ENCODE measurements around the gene G6PC2. TPM values are rescaled to one million over a fixed set of nuclear protein-coding genes. Genes with fewer than 3 reads are reported as not detected.
"Not testable (repeated sequence)": the region's sequence is repeated elsewhere in the genome, so short reads cannot be mapped to it uniquely, and the experiment has no call there.

G6PC2 gene
- total RNA-seq, 1 donor from 2014 or later, result not detected

DNA sequence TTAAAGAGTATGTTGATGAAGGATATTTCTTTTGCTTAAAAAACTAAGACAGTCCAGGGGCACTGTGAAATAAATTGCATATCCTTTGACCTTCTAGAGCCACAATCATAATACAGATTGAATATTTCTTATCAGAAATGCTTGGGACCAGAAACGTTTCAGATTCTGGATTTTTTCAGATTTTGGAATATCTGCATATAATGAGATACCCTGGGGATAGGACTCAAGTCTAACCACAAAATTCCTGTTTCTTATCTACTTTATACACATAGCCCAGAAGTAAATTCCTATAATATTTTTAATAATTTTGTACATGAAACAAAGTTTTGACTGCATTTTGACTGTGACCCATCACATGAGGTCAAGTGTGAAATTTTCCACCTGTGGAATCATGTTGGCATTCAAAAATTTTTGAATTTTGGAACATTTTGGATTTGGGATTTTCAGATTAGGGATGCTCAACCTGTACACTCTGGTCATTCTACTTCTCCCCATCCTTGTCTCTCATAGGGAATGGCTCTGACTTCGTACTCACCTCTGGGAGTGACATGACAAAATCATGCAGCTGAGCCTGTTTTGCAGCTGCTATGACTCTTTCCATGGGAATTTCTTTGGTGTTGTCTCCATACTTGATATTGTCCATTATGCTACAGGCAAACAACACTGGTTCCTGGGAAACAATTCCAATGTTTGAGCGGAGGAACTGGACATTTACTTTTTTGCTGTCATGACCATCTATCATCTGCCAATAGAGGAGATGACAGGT, 25.7 kb downstream of the G6PC2 start:
- no peak for DNase-seq
- H3K36me3 Mint-ChIP-seq (ENCODE audit: unreplicated experiment), result no peaks in the 10 kb centered on the region
- no peak overlapping the region for H3K27ac Mint-ChIP-seq (ENCODE audit: unreplicated experiment)
- H3K27me3 Mint-ChIP-seq (ENCODE audit: unreplicated experiment), result peaks cover 1% of the 10 kb centered on the region
- no peaks in the 10 kb centered on the region for H3K9me3 Mint-ChIP-seq (ENCODE audit: unreplicated experiment)
- H3K4me1 Mint-ChIP-seq (ENCODE audit: low read depth, unreplicated experiment), result no peaks in the 10 kb centered on the region
- no peak overlapping the region for H3K4me3 Mint-ChIP-seq (ENCODE audit: unreplicated experiment)
- TF ChIP-seq CTCF (IDR thresholded peaks at IDR 0.05; ENCODE audit: partially characterized antibody, unreplicated experiment), result no peak

DNA sequence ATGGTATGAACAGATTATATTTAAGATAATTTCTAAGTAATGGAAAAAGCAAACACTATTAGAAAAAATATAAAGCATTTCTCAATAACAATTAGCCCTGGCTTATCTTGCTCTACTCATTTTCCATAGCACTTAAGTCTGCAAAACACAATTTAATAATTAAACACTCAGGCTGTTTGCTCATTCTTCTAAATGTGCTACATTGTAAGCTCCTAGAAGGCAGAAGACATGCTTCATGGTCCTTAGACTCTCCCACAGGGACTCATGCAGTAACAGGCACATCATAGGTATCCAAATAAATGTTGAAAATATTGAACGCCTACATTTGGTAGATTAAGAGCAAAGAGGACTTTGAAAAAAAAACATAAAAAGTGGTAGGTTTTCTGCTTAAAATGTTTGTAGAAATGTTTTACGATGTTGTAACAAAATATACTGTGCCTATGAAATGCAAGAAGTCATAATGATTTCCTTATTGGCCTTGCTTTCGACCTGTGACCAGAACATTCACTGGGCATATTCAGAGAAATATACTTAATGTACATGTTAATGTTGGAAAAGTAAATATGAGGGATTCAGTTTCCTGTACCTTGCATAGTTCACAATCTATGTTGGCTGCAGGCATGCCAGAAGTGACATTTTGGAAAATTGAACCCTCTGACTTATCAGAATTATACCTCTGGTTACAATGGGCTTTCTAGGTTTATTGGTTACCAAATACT, 27.2 kb downstream of the G6PC2 start:
- no peak for DNase-seq
- Mint-ChIP-seq H3K36me3 (ENCODE audit: unreplicated experiment) (no peaks in the 10 kb centered on the region), H3K9me3 (ENCODE audit: unreplicated experiment) (no peaks in the 10 kb centered on the region), H3K4me1 (ENCODE audit: low read depth, unreplicated experiment) (no peaks in the 10 kb centered on the region), H3K27me3 (ENCODE audit: unreplicated experiment) (peaks cover 1% of the 10 kb centered on the region), H3K4me3 (ENCODE audit: unreplicated experiment) (no peak overlapping the region), H3K27ac (ENCODE audit: unreplicated experiment) (no peak overlapping the region)
- TF ChIP-seq CTCF (IDR thresholded peaks at IDR 0.05; ENCODE audit: partially characterized antibody, unreplicated experiment), result no peak

GRCh38 chr2:168929031-168929430, 27.9 kb downstream of the G6PC2 start:
- Mint-ChIP-seq H3K27me3 (ENCODE audit: unreplicated experiment) (peaks cover 1% of the 10 kb centered on the region), H3K4me3 (ENCODE audit: unreplicated experiment) (no peak overlapping the region), H3K36me3 (ENCODE audit: unreplicated experiment) (no peaks in the 10 kb centered on the region), H3K4me1 (ENCODE audit: low read depth, unreplicated experiment) (no peaks in the 10 kb centered on the region), H3K9me3 (ENCODE audit: unreplicated experiment) (no peaks in the 10 kb centered on the region), H3K27ac (ENCODE audit: unreplicated experiment) (no peak overlapping the region)
- DNase-seq, result no peak
- TF ChIP-seq CTCF (IDR thresholded peaks at IDR 0.05; ENCODE audit: partially characterized antibody, unreplicated experiment), result no peak

DNA sequence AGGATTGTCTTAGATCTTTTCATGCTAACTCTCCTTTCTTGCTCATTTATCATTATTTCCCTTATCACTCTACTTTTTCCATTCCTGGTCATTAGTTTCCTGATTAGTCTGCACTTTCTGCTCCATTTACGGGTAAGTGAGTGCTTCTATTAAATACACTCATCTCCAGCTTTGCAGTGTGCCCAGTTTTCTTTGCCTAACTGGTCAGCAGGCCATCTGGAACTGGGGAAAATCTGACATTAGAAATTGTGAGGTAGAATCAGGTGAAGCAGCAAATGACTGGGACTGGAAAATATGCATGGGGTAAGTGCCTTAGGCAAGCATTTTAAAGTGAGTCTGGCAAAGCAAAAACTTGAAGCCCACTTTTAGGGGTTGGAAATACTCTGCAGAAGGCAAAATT, 29.2 kb downstream of the G6PC2 start:
- Mint-ChIP-seq H3K27me3 (ENCODE audit: unreplicated experiment) (peaks cover 1% of the 10 kb centered on the region), H3K27ac (ENCODE audit: unreplicated experiment) (no peak overlapping the region), H3K4me3 (ENCODE audit: unreplicated experiment) (no peak overlapping the region), H3K36me3 (ENCODE audit: unreplicated experiment) (no peaks in the 10 kb centered on the region), H3K9me3 (ENCODE audit: unreplicated experiment) (no peaks in the 10 kb centered on the region), H3K4me1 (ENCODE audit: low read depth, unreplicated experiment) (no peaks in the 10 kb centered on the region)
- DNase-seq, result no peak
- TF ChIP-seq CTCF (IDR thresholded peaks at IDR 0.05; ENCODE audit: partially characterized antibody, unreplicated experiment), result no peak

DNA sequence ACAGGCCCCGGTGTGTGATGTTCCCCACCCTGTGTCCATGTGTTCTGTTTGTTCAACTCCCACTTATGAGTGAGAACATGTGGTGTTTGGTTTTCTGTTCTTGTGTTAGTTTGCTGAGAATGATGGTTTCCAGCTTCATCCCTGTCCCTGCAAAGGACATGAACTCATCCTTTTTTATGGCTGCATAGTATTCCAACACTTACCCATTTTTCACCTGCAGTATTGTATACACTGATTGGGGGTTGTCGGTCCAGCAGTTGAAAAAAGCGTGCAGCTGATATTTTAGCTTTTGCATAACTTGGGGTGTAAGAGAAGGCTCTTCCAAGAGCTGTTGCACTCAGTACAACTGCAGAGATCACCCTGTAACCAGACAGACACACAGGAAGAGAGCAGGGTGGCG, 31.1 kb downstream of the G6PC2 start:
- DNase-seq; H3K4me3 Mint-ChIP-seq (ENCODE audit: unreplicated experiment): not testable (repeated sequence)

More for the DNA sequence above, 31.1 kb downstream of the G6PC2 start:
- H3K27ac Mint-ChIP-seq (ENCODE audit: unreplicated experiment); H3K9me3 Mint-ChIP-seq (ENCODE audit: unreplicated experiment); H3K36me3 Mint-ChIP-seq (ENCODE audit: unreplicated experiment); H3K4me1 Mint-ChIP-seq (ENCODE audit: low read depth, unreplicated experiment); H3K27me3 Mint-ChIP-seq (ENCODE audit: unreplicated experiment): not testable (repeated sequence)
